Left renal pelvis (tissue), 4 donors: ENCODE results near the gene BCLAF1. TPM values are rescaled to one million over a fixed set of nuclear protein-coding genes. Genes with fewer than 3 reads are reported as not detected.
"Not testable (repeated sequence)": the region's sequence is repeated elsewhere in the genome, so short reads cannot be mapped to it uniquely, and the experiment has no call there.

Experiments
- DNase-seq, 4 donors: peaks; one replicate each; pipeline ENCODE4 v3.0.0-alpha.2; 2013; ENCODE audit warnings: low read depth in 4 of 4, low spot score in 3 of 4
- polyA plus RNA-seq, 4 donors: library from polyadenylated mRNA; unstranded; fragments of 120-200 nt; gene quantifications; one replicate each; pipeline ENCODE4 v1.2.1, GENCODE V29; 2013; ENCODE audit not compliant: insufficient read length in 4 of 4

The BCLAF1 gene
- polyA plus RNA-seq, 4 donors: 162 to 268 (median 213) TPM

- no peak for DNase-seq
Observed at GRCh38 chr6:136309729-136310311, 20.2 kb upstream of the BCLAF1 start.

GRCh38 chr6:136309171-136309570 is 19.5 kb upstream of the BCLAF1 start:
- DNase-seq: no peak

GRCh38 chr6:136308469-136308868 is 18.8 kb upstream of the BCLAF1 start:
- DNase-seq: not testable (repeated sequence)

- DNase-seq: no peak
Observed at GRCh38 chr6:136307351-136307750, 17.7 kb upstream of the BCLAF1 start.

- DNase-seq: no peak
Observed at GRCh38 chr6:136306466-136306865, 16.8 kb upstream of the BCLAF1 start.

- DNase-seq: no peak
Observed at GRCh38 chr6:136304410-136304809, 14.8 kb upstream of the BCLAF1 start.

GRCh38 chr6:136303516-136303915 is 13.9 kb upstream of the BCLAF1 start:
- no peak for DNase-seq

- DNase-seq: no peak
Observed at GRCh38 chr6:136294621-136295020, 5.0 kb upstream of the BCLAF1 start.

GRCh38 chr6:136290410-136291010 is 864 bp upstream of the BCLAF1 start:
- peak in 3 of 4 donors; percentile 40 to 68 (median 59) for DNase-seq

- DNase-seq: peak; percentile 78 to 82 (median 79)
Observed at GRCh38 chr6:136289327-136289578, 393 bp downstream of the BCLAF1 start.

- peak; percentile 54 to 71 (median 60) for DNase-seq
Observed at GRCh38 chr6:136288566-136289326, 900 bp downstream of the BCLAF1 start.

- no peak for DNase-seq
Observed at GRCh38 chr6:136284909-136285308, 4.7 kb downstream of the BCLAF1 start.

- no peak for DNase-seq
Observed at GRCh38 chr6:136282906-136283305, 6.7 kb downstream of the BCLAF1 start.

- DNase-seq: no peak
Observed at GRCh38 chr6:136280032-136280609, 9.5 kb downstream of the BCLAF1 start.

GRCh38 chr6:136274062-136274461 is 15.6 kb downstream of the BCLAF1 start:
- DNase-seq: no peak

GRCh38 chr6:136265101-136265500 is 24.5 kb downstream of the BCLAF1 start:
- DNase-seq: no peak

- DNase-seq: no peak
Observed at GRCh38 chr6:136262940-136263339, 26.7 kb downstream of the BCLAF1 start.

- DNase-seq: no peak
Observed at GRCh38 chr6:136254851-136255466, 34.7 kb downstream of the BCLAF1 start.

- no peak for DNase-seq
Observed at GRCh38 chr6:136253734-136254133, 35.9 kb downstream of the BCLAF1 start.

GRCh38 chr6:136252441-136252840 is 37.2 kb downstream of the BCLAF1 start:
- DNase-seq: no peak

- DNase-seq: no peak
Observed at GRCh38 chr6:136251394-136251793, 38.3 kb downstream of the BCLAF1 start.

- DNase-seq: no peak
Observed at GRCh38 chr6:136250686-136251008, 39.0 kb downstream of the BCLAF1 start.
